ENCODE results near the gene CELF3. TPM values are rescaled to one million over a fixed set of nuclear protein-coding genes. Genes with fewer than 3 reads are reported as not detected.

The CELF3 gene
- total RNA-seq, 4 donors from 2014 or later, result 1.2 TPM; not detected in 3

- Histone ChIP-seq H3K4me1 (no peaks in the 10 kb centered on the region), H3K4me3 (no peak overlapping the region), H3K9me3 (no peaks in the 10 kb centered on the region), H3K27ac (no peak overlapping the region), H3K36me3 (no peaks in the 10 kb centered on the region), H3K27me3 (no peaks in the 10 kb centered on the region)
- intact Hi-C loops (cut with DNase I; ENCODE audit: low total_unique reads), result no loop called here
- TF ChIP-seq CTCF (IDR thresholded peaks at IDR 0.05) (no peak), POLR2A (IDR thresholded peaks at IDR 0.05) (no peak)
- no peak for DNase-seq
Observed at GRCh38 chr1:151706464-151707415, 9.9 kb downstream of the CELF3 start.

GRCh38 chr1:151705753-151706463, 10.7 kb downstream of the CELF3 start:
- H3K4me3 ChIP-seq, result no peak overlapping the region
- H3K27ac ChIP-seq, result no peak overlapping the region
- H3K4me1 ChIP-seq, result no peaks in the 10 kb centered on the region
- TF ChIP-seq POLR2A (IDR thresholded peaks at IDR 0.05) (no peak), CTCF (IDR thresholded peaks at IDR 0.05) (no peak)
- no peaks in the 10 kb centered on the region for H3K9me3 ChIP-seq
- intact Hi-C loops (cut with DNase I; ENCODE audit: low total_unique reads), result no loop called here
- H3K36me3 ChIP-seq, result no peaks in the 10 kb centered on the region
- no peaks in the 10 kb centered on the region for H3K27me3 ChIP-seq
- no peak for DNase-seq

GRCh38 chr1:151705146-151705545, 11.5 kb downstream of the CELF3 start:
- H3K27ac ChIP-seq, result no peak overlapping the region
- TF ChIP-seq POLR2A (IDR thresholded peaks at IDR 0.05) (no peak), CTCF (IDR thresholded peaks at IDR 0.05) (no peak)
- no peak for DNase-seq
- H3K4me3 ChIP-seq, result no peak overlapping the region
- no peaks in the 10 kb centered on the region for H3K9me3 ChIP-seq
- no peaks in the 10 kb centered on the region for H3K4me1 ChIP-seq
- no peaks in the 10 kb centered on the region for H3K36me3 ChIP-seq
- no peaks in the 10 kb centered on the region for H3K27me3 ChIP-seq
- intact Hi-C loops (cut with DNase I; ENCODE audit: low total_unique reads), result no loop called here

- no peaks in the 10 kb centered on the region for H3K9me3 ChIP-seq
- no peaks in the 10 kb centered on the region for H3K4me1 ChIP-seq
- no peak for DNase-seq
- H3K27ac ChIP-seq, result no peak overlapping the region
- no peaks in the 10 kb centered on the region for H3K27me3 ChIP-seq
- H3K4me3 ChIP-seq, result no peak overlapping the region
- no peaks in the 10 kb centered on the region for H3K36me3 ChIP-seq
- intact Hi-C loops (cut with DNase I; ENCODE audit: low total_unique reads), result no loop called here
- TF ChIP-seq POLR2A (IDR thresholded peaks at IDR 0.05) (no peak), CTCF (IDR thresholded peaks at IDR 0.05) (no peak)
Observed at GRCh38 chr1:151704246-151704645, 12.4 kb downstream of the CELF3 start.

- no peaks in the 10 kb centered on the region for H3K36me3 ChIP-seq
- H3K9me3 ChIP-seq, result no peaks in the 10 kb centered on the region
- no peak overlapping the region for H3K27ac ChIP-seq
- DNase-seq, result no peak
- no peak overlapping the region for H3K4me3 ChIP-seq
- TF ChIP-seq POLR2A (IDR thresholded peaks at IDR 0.05) (no peak), CTCF (IDR thresholded peaks at IDR 0.05) (no peak)
- H3K4me1 ChIP-seq, result no peaks in the 10 kb centered on the region
- intact Hi-C loops (cut with DNase I; ENCODE audit: low total_unique reads), result no loop called here
- no peaks in the 10 kb centered on the region for H3K27me3 ChIP-seq
Observed at GRCh38 chr1:151703813-151704212, 12.8 kb downstream of the CELF3 start.
